Measurements from ENCODE around the gene TREML4. TPM values are rescaled to one million over a fixed set of nuclear protein-coding genes. Genes with fewer than 3 reads are reported as not detected.

Gene TREML4
- total RNA-seq, 1 donor from 2014 or later = not detected

DNA sequence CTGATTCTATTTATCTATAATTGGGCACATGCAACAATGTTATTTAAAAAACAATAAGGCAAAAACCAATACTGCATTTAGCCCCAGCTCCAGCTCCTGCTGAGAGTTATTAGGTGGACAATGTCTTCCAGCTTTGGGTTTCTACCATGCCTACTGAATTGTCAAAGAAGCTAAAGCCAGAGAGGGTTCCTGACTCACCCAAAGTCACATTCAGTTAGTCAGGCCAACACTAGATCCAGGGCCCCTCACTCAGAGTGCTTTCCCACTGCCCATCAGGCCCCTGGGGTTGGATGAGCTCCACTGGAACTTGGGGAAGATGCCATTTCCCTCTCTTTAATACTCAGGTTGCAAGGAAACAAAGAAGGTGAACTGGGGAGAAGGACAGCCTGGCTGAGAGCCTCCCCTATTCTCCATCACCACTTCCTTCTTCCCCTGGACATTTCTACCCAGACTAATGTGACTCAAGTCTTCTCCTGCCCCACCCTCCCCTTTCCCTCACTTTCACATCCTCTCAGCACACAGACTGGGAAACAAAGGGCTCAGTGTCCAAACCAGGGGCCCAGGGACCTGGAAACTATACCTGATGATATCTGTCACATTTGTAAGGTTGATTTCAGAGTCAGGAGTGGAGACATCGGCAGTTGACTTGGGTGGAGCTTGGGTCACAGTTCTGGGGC, 52.4 kb downstream of the TREML4 start:
- intact Hi-C loops (cut with micrococcal nuclease) = no loop called here

DNA sequence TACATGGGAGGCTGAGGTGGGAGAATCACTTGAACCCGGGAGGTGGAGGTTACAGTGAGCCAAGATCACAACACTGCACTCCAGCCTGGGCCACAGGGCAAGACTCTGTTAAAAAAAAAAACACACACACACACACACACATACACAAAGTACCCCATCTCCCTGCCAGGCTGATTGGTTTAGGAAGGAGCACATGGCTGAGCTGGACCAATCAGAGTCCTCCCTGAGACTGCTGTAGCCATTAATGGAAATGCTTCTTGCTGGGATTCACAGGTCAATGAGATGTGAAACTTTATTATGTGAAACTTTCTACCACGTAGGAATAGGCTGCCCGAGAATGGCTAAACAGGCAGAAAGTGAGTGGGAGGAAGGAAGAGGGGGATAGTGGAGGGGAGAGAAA, 55.5 kb downstream of the TREML4 start:
- intact Hi-C loops (cut with micrococcal nuclease) = no loop called here

DNA sequence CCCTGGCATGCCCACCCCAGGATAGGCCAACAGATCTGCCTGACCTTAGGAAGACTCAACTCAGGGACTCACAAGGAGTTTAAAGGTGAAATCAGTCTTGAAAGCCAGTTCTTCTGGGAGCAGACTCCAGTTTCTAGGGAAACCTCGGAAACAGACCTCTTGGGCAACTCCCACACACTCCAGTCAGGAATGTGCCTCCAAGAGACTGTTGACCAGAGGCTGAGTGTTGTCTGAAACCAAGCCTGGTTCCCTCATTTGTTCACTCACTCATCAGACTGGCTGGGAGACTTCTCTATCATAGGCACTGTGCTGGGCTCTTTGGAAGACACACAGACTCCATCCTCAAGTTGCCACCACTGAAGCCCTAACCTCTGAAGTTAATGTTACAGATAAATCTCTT, 56.6 kb downstream of the TREML4 start:
- intact Hi-C loops (cut with micrococcal nuclease) = no loop called here

DNA sequence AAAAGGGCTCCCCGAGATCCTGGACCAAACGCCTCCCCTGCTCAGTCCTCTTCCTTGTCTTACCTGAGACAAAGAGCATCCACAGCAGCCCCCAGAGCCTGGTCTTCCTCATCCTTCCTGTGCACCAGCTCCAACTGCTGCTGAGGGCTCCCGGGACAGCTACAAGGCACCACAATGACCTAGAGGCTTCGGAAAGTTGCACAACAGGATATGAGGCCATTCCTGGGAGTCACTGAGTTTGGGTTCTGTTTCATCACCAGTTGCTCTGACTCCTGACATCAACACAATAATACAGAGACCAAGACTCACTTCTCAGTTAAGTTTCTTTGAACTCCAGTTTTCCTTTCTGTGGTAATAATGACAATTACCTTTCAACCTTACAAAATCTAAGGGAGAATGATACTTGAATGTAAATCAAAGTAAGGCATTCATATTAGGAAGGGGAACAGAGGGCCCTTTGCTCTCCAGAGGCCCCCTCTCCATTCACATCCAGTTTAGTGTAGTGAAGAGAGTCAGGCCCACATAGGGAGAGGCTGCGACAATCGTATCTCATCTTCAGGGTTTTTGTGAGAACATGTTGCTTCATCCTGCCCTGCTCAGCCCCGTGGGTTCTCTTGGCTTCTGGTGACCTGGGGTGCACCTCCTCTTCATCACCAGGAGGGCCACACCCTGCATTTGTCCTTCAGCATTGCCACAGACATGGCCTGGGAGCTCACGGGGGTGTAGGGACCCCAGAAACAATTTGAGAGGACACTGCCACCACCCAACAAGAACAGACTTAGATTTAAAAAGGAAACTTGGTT, 58.6 kb downstream of the TREML4 start, which contains the start of gene TREM1:
TREM1 (minus strand) TSS at position 139 of the 803 bp plus-strand sequence; CDS start at position 112, 27 bp downstream.
- intact Hi-C loops (cut with micrococcal nuclease) = no loop called here

DNA sequence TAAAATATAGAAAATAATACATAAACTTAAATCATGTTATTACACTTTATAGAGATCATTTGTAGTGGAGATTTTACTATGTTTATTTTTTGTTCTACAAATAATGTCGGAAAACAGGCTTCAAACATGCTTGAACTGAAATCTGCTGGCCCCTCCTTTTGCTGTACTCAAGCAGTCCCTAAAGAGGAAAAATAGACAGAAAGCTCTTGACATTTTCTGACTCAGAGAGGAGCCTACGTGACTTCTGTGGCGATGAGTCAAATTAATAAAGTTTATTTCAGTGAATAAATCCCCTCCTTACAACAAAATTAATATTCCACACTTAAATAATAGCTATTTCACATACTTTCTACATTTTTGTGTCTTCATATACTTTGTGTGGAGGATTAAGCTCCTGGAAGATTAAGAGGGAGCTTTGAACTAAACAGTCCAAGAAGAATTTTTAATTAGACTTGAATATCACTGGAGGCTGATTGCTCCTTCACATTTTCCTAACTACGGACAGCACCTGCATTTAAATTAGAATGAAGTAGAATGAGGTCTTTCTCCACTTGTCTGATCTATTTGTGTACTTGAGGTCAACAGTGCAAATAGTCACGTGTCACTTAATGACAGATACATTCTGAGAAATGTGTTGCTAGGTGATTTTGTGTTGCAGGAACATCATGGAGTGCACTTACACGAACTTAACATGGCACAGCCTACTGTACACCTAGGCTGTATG, 60.0 kb downstream of the TREML4 start:
- intact Hi-C loops (cut with micrococcal nuclease) = no loop called here

Other genes starting within 250 kb of the TREML4 start
- gene UNC5CL, start 189.1 kb upstream of the TREML4 start, total RNA-seq = 1.7 and 2.1 TPM in 2 replicates
- not detected in 2 replicates for gene TSPO2, start 185.9 kb upstream of the TREML4 start, total RNA-seq
- gene APOBEC2, start 175.1 kb upstream of the TREML4 start, total RNA-seq = not detected in 2 replicates
- 24.3 and 25.2 TPM in 2 replicates for gene OARD1, start 156.0 kb upstream of the TREML4 start, total RNA-seq
- gene NFYA, start 155.4 kb upstream of the TREML4 start, total RNA-seq = 33.3 and 34.6 TPM in 2 replicates
- not detected in 2 replicates for gene TREML1, start 74.0 kb upstream of the TREML4 start, total RNA-seq
- gene TREM2, start 65.2 kb upstream of the TREML4 start, total RNA-seq = not detected in 2 replicates
- 21.5 and 23.3 TPM in 2 replicates for gene TREML2, start 27.2 kb upstream of the TREML4 start, total RNA-seq
- gene TREM1, start 58.3 kb downstream of the TREML4 start, total RNA-seq = not detected in 2 replicates
- not detected in 2 replicates for gene NCR2, start 107.3 kb downstream of the TREML4 start, total RNA-seq